GM21717 (cell line): ENCODE data around the gene CHP2.
"Not testable (repeated sequence)": the region's sequence is repeated elsewhere in the genome, so short reads cannot be mapped to it uniquely, and the experiment has no call there.

ENCODE experiments used
- ATAC-seq: cut with Tn5 transposase; IDR thresholded peaks from one replicate; pipeline ENCODE4 v1.9.1; 2021; ENCODE audit warnings: mild to moderate bottlenecking, moderate library complexity; ENCODE audit not compliant: unreplicated experiment

The CHP2 gene

GRCh38 chr16:23742766-23743165 lies 12.1 kb upstream of the CHP2 start:
- ATAC-seq: no peak

GRCh38 chr16:23745263-23745662 lies 9.6 kb upstream of the CHP2 start:
- no peak for ATAC-seq

- no peak for ATAC-seq
Observed at GRCh38 chr16:23748630-23749029, 6.2 kb upstream of the CHP2 start.

- not testable (repeated sequence) for ATAC-seq
Observed at GRCh38 chr16:23751053-23751452, 3.8 kb upstream of the CHP2 start.

GRCh38 chr16:23753908-23754593 lies 775 bp upstream of the CHP2 start:
- no peak for ATAC-seq

GRCh38 chr16:23755484-23755809 lies 621 bp downstream of the CHP2 start:
- ATAC-seq: no peak

GRCh38 chr16:23757116-23757515 lies 2.3 kb downstream of the CHP2 start:
- no peak for ATAC-seq

- no peak for ATAC-seq
Observed at GRCh38 chr16:23757937-23758619, 3.3 kb downstream of the CHP2 start.

GRCh38 chr16:23765933-23766332 lies 11.1 kb downstream of the CHP2 start:
- ATAC-seq: no peak

GRCh38 chr16:23768581-23768980 lies 13.8 kb downstream of the CHP2 start:
- no peak for ATAC-seq

- no peak for ATAC-seq
Observed at GRCh38 chr16:23771027-23771426, 16.2 kb downstream of the CHP2 start.

GRCh38 chr16:23771642-23772041 lies 16.8 kb downstream of the CHP2 start:
- ATAC-seq: no peak

- ATAC-seq: no peak
Observed at GRCh38 chr16:23773339-23773738, 18.5 kb downstream of the CHP2 start.

- no peak for ATAC-seq
Observed at GRCh38 chr16:23781176-23781575, 26.4 kb downstream of the CHP2 start.

GRCh38 chr16:23784811-23785447 lies 30.1 kb downstream of the CHP2 start:
- no peak for ATAC-seq

GRCh38 chr16:23785842-23786241 lies 31.0 kb downstream of the CHP2 start:
- no peak for ATAC-seq

- no peak for ATAC-seq
Observed at GRCh38 chr16:23786964-23787561, 32.2 kb downstream of the CHP2 start.

- no peak for ATAC-seq
Observed at GRCh38 chr16:23788685-23789084, 33.9 kb downstream of the CHP2 start.

- ATAC-seq: no peak
Observed at GRCh38 chr16:23795378-23795777, 40.6 kb downstream of the CHP2 start.

- ATAC-seq: no peak
Observed at GRCh38 chr16:23796941-23797340, 42.1 kb downstream of the CHP2 start.

- ATAC-seq: no peak
Observed at GRCh38 chr16:23801378-23801777, 46.6 kb downstream of the CHP2 start.

- ATAC-seq: no peak
Observed at GRCh38 chr16:23802776-23803175, 48.0 kb downstream of the CHP2 start.
